ENCODE measurements around the gene FBXL3. TPM values are rescaled to one million over a fixed set of nuclear protein-coding genes. Genes with fewer than 3 reads are reported as not detected.

Gene FBXL3
- 27.5 TPM for total RNA-seq (ENCODE audit: unreplicated experiment)
- long read RNA-seq, partial matches to known transcripts: 0 of 7 reads
- long read RNA-seq, other reads (novel, unspliced or antisense): 5 of 7 reads

- Mint-ChIP-seq H3K27ac (ENCODE audit: unreplicated experiment) (peak within 1 kb of the TSS; percentile 93), H3K9me3 (ENCODE audit: unreplicated experiment) (no peaks in the 10 kb centered on the region), H3K27me3 (ENCODE audit: unreplicated experiment) (peaks cover 2% of the 10 kb centered on the region), H3K4me1 (ENCODE audit: unreplicated experiment) (peaks cover 35% of the 10 kb centered on the region), H3K36me3 (ENCODE audit: low read depth, unreplicated experiment) (peaks cover 3% of the 10 kb centered on the region), H3K4me3 (ENCODE audit: unreplicated experiment) (peak within 1 kb of the TSS; percentile 97)
- peak; percentile 84 for DNase-seq (ENCODE audit: low spot score)
- TF ChIP-seq CTCF (IDR thresholded peaks at IDR 0.05; ENCODE audit: unreplicated experiment): no peak
Measured at GRCh38 chr13:77026861-77027621, at the start of gene FBXL3. Gene FBXL3 (minus strand): TSS chr13:77027159. CDS start chr13:77021860, 5,299 bp downstream.

- TF ChIP-seq CTCF (IDR thresholded peaks at IDR 0.05; ENCODE audit: unreplicated experiment): no peak
- peaks cover 4% of the 10 kb centered on the region for H3K4me1 Mint-ChIP-seq (ENCODE audit: unreplicated experiment)
- peaks cover 7% of the 10 kb centered on the region for H3K36me3 Mint-ChIP-seq (ENCODE audit: low read depth, unreplicated experiment)
- no peak for DNase-seq (ENCODE audit: low spot score)
- no peak overlapping the region for H3K4me3 Mint-ChIP-seq (ENCODE audit: unreplicated experiment)
- no peaks in the 10 kb centered on the region for H3K9me3 Mint-ChIP-seq (ENCODE audit: unreplicated experiment)
- H3K27ac Mint-ChIP-seq (ENCODE audit: unreplicated experiment): no peak overlapping the region
- no peaks in the 10 kb centered on the region for H3K27me3 Mint-ChIP-seq (ENCODE audit: unreplicated experiment)
Measured at GRCh38 chr13:77067519-77067918, 40.6 kb upstream of the FBXL3 start.

- Mint-ChIP-seq H3K27ac (ENCODE audit: unreplicated experiment) (no peak overlapping the region), H3K36me3 (ENCODE audit: low read depth, unreplicated experiment) (peaks cover 10% of the 10 kb centered on the region), H3K27me3 (ENCODE audit: unreplicated experiment) (no peaks in the 10 kb centered on the region), H3K4me1 (ENCODE audit: unreplicated experiment) (peaks cover 4% of the 10 kb centered on the region), H3K9me3 (ENCODE audit: unreplicated experiment) (no peaks in the 10 kb centered on the region), H3K4me3 (ENCODE audit: unreplicated experiment) (no peak overlapping the region)
- DNase-seq (ENCODE audit: low spot score): no peak
- no peak for TF ChIP-seq CTCF (IDR thresholded peaks at IDR 0.05; ENCODE audit: unreplicated experiment)
Measured at GRCh38 chr13:77065461-77066147, 38.6 kb upstream of the FBXL3 start.

- DNase-seq (ENCODE audit: low spot score): no peak
- H3K27me3 Mint-ChIP-seq (ENCODE audit: unreplicated experiment): no peaks in the 10 kb centered on the region
- no peak overlapping the region for H3K4me3 Mint-ChIP-seq (ENCODE audit: unreplicated experiment)
- H3K4me1 Mint-ChIP-seq (ENCODE audit: unreplicated experiment): peaks cover 4% of the 10 kb centered on the region
- H3K36me3 Mint-ChIP-seq (ENCODE audit: low read depth, unreplicated experiment): peaks cover 9% of the 10 kb centered on the region
- TF ChIP-seq CTCF (IDR thresholded peaks at IDR 0.05; ENCODE audit: unreplicated experiment): no peak
- no peaks in the 10 kb centered on the region for H3K9me3 Mint-ChIP-seq (ENCODE audit: unreplicated experiment)
- H3K27ac Mint-ChIP-seq (ENCODE audit: unreplicated experiment): no peak overlapping the region
Measured at GRCh38 chr13:77062097-77062496, 35.1 kb upstream of the FBXL3 start.

GRCh38 chr13:77061362-77061761 lies 34.4 kb upstream of the FBXL3 start:
- H3K4me3 Mint-ChIP-seq (ENCODE audit: unreplicated experiment): no peak overlapping the region
- H3K27me3 Mint-ChIP-seq (ENCODE audit: unreplicated experiment): no peaks in the 10 kb centered on the region
- H3K4me1 Mint-ChIP-seq (ENCODE audit: unreplicated experiment): peaks cover 4% of the 10 kb centered on the region
- DNase-seq (ENCODE audit: low spot score): no peak
- TF ChIP-seq CTCF (IDR thresholded peaks at IDR 0.05; ENCODE audit: unreplicated experiment): no peak
- peaks cover 15% of the 10 kb centered on the region for H3K36me3 Mint-ChIP-seq (ENCODE audit: low read depth, unreplicated experiment)
- no peaks in the 10 kb centered on the region for H3K9me3 Mint-ChIP-seq (ENCODE audit: unreplicated experiment)
- H3K27ac Mint-ChIP-seq (ENCODE audit: unreplicated experiment): no peak overlapping the region
